ENCODE measurements around the gene PLCXD3. TPM values are rescaled to one million over a fixed set of nuclear protein-coding genes. Genes with fewer than 3 reads are reported as not detected.

PLCXD3 gene
- total and polyA plus RNA-seq, 2 of the 8 experiments (the other 6 are each of a cell fraction or from before 2014, with no cell fraction given), result 0.03 to 0.07 TPM

DNA sequence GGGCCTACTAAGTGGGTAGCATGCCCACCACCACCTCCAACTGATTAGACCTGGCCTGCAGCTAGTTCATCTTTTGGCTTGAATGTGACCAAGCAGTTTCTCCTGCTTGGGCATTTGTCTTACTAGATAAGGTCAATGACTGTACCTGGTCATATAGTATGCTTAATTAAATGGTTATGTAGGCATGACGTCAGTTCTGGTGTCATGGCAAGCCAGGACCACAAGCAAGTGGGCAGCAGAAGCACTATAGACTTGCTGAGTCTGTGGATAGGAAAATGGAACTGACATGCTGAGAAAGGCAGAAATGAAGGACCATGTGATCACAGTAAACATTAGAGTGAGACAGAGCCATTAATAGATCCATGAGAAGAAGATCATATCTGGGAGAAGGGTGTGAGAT, 241.5 kb downstream of the PLCXD3 start:
- Histone ChIP-seq H3K4ac (replicated peaks; ENCODE audit: insufficient read length, low read depth, low read length) (no peak overlapping the region), H3K27ac (ENCODE audit: low read depth, low read length) (no peak overlapping the region), H3K56ac (replicated peaks; ENCODE audit: insufficient read length, low read depth, low read length) (no peak overlapping the region), H3K9ac (replicated peaks in 1 of 4; ENCODE audit: extremely low read depth in 1 of 4, low read depth in 3 of 4, low read length in 3 of 4) (no peak overlapping the region), H2BK5ac (ENCODE audit: low read depth, low read length) (no peak overlapping the region), H3K23me2 (ENCODE audit: low read depth, low read length) (no peaks in the 10 kb centered on the region), H4K20me1 (replicated peaks in 1 of 2; ENCODE audit: control insufficient read depth in 1 of 2, insufficient read depth in 2 of 2, low read length in 2 of 2) (no peaks in the 10 kb centered on the region), H2BK120ac (replicated peaks; ENCODE audit: low read depth, low read length) (no peak overlapping the region), H3K79me1 (ENCODE audit: low read depth, low read length) (no peaks in the 10 kb centered on the region), H3K4me3 (ENCODE audit: extremely low read depth in 1 of 4, insufficient read depth in 2 of 4, low read depth in 3 of 4, low read length in 4 of 4) (no peak overlapping the region), H3K14ac (ENCODE audit: insufficient read length) (no peak overlapping the region), H3K4me2 (ENCODE audit: insufficient read depth in 1 of 2, low read depth in 2 of 2, low read length in 2 of 2) (no peak overlapping the region), H4K5ac (ENCODE audit: insufficient read length, low read depth, low read length) (no peak overlapping the region), H3K18ac (ENCODE audit: extremely low read depth, low read length) (no peak overlapping the region), H3K79me2 (ENCODE audit: control insufficient read depth in 1 of 2, insufficient read depth in 2 of 2, low read length in 2 of 2) (no peaks in the 10 kb centered on the region), H2BK12ac (ENCODE audit: low read depth, low read length) (no peak overlapping the region), H4K91ac (replicated peaks; ENCODE audit: insufficient read length, low read length) (no peak overlapping the region), H2BK20ac (ENCODE audit: low read length) (no peak overlapping the region), H2AK5ac (ENCODE audit: low read depth, low read length) (no peak overlapping the region), H3K9me3 (ENCODE audit: insufficient read depth in 2 of 2, low read depth in 1 of 2, low read length in 1 of 2) (no peaks in the 10 kb centered on the region), H3K23ac (ENCODE audit: insufficient read length) (no peak overlapping the region), H2AFZ (ENCODE audit: low read length) (no peak overlapping the region), H4K8ac (ENCODE audit: extremely low read depth, insufficient read depth, low read length) (no peak overlapping the region), H2BK15ac (ENCODE audit: low read length) (no peak overlapping the region), H3K4me1 (replicated peaks in 1 of 4; ENCODE audit: control insufficient read depth in 3 of 4, insufficient read depth in 4 of 4, low read length in 3 of 4) (no peaks in the 10 kb centered on the region), H3K36me3 (ENCODE audit: control insufficient read depth in 2 of 4, insufficient read depth in 4 of 4, low read length in 3 of 4) (no peaks in the 10 kb centered on the region), H3K27me3 (replicated peaks in 1 of 4; ENCODE audit: control insufficient read depth in 3 of 4, extremely low read depth in 1 of 4, insufficient read depth in 3 of 4, low read length in 3 of 4) (no peaks in the 10 kb centered on the region)
- FAIRE-seq (no peak), DNase-seq (ENCODE audit: low read depth in 1 of 2, low spot score in 2 of 2) (no peak)
- ChIA-PET CTCF (ENCODE audit: partially characterized antibody) (interaction anchor here (1.2 to 3.7 kb wide), 10 partner anchors 15 to 575 kb away, joined by 3 to 28 read pairs (median 6); partner anchors contain the start of gene PLCXD3), POLR2A (ENCODE audit: partially characterized antibody) (no interaction called here)
- 100% methylated on average over 1 of the region's 1 CpG; no CpG with 5 or more reads in 1 of the 2 experiments for WGBS, 2 experiments (ENCODE audit: extremely low coverage in 1 of 2, insufficient coverage in 1 of 2, insufficient read length in 1 of 2, insufficient replicate concordance in 2 of 2, low coverage in 1 of 2, low lambda C conversion rate in 2 of 2, missing lambda C conversion rate in 1 of 2)
- TF ChIP-seq POLR2A (IDR thresholded peaks at IDR 0.05; ENCODE audit: control extremely low read depth in 1 of 2, low read depth in 2 of 2, low read length in 2 of 2), result no peak
- no peak for TF ChIP-seq SAP30 (IDR thresholded peaks at IDR 0.05; ENCODE audit: insufficient read depth, insufficient replicate concordance, low read length)
- no peak for TF ChIP-seq CREB1 (IDR thresholded peaks at IDR 0.05)
- TF ChIP-seq, protein P1, sequence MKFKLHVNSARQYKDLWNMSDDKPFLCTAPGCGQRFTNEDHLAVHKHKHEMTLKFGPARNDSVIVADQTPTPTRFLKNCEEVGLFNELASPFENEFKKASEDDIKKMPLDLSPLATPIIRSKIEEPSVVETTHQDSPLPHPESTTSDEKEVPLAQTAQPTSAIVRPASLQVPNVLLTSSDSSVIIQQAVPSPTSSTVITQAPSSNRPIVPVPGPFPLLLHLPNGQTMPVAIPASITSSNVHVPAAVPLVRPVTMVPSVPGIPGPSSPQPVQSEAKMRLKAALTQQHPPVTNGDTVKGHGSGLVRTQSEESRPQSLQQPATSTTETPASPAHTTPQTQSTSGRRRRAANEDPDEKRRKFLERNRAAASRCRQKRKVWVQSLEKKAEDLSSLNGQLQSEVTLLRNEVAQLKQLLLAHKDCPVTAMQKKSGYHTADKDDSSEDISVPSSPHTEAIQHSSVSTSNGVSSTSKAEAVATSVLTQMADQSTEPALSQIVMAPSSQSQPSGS (IDR thresholded peaks at IDR 0.05; ENCODE audit: low read length), result no peak
- no peak for TF ChIP-seq EZH2 (IDR thresholded peaks at IDR 0.05; ENCODE audit: low read depth, low read length, severe bottlenecking)
- TF ChIP-seq, protein P2, sequence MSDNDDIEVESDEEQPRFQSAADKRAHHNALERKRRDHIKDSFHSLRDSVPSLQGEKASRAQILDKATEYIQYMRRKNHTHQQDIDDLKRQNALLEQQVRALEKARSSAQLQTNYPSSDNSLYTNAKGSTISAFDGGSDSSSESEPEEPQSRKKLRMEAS (IDR thresholded peaks at IDR 0.05), result no peak
- no peak for TF ChIP-seq RFX5 (IDR thresholded peaks at IDR 0.05; ENCODE audit: borderline replicate concordance, low read depth, low read length)
- no peak for TF ChIP-seq TAF1 (IDR thresholded peaks at IDR 0.05; ENCODE audit: low read depth, low read length)
- no peak for TF ChIP-seq BCL11A (IDR thresholded peaks at IDR 0.05; ENCODE audit: low read depth in 2 of 2, low read length in 2 of 2)
- no peak for TF ChIP-seq JUND (IDR thresholded peaks at IDR 0.05; ENCODE audit: low read length)
- no peak for TF ChIP-seq TEAD4 (IDR thresholded peaks at IDR 0.05; ENCODE audit: low read depth, low read length)
- no peak for TF ChIP-seq RAD21 (IDR thresholded peaks at IDR 0.05 in 1 of 2, conservative IDR thresholded peaks at IDR 0.05 in 1 of 2; ENCODE audit: low read depth in 2 of 2, low read length in 2 of 2)
- TF ChIP-seq CBX8 (IDR thresholded peaks at IDR 0.05; ENCODE audit: borderline replicate concordance, low read depth, low read length), result no peak
